IPS-18c (cell line): ENCODE results near the gene RXRB.
A peak's percentile ranks its signal among the peaks of the same experiment; 100 is the strongest.

Experiments
- H3K4me3 ChIP-seq: 2 replicates; pipeline ENCODE4 v1.7.0; 2013; ENCODE audit warnings: low read depth, mild to moderate bottlenecking, low read length, moderate library complexity; ENCODE audit not compliant: insufficient read depth
- H3K9me3 ChIP-seq: one replicate; pipeline ENCODE4 v1.6.1; 2013; ENCODE audit warnings: mild to moderate bottlenecking, low read length, moderate library complexity; ENCODE audit not compliant: control insufficient read depth, insufficient read depth

The RXRB gene

GRCh38 chr6:33171880-33172687 is 28.4 kb downstream of the RXRB start:
- no peak overlapping the region for H3K4me3 ChIP-seq
- H3K9me3 ChIP-seq: no peaks in the 10 kb centered on the region

- H3K4me3 ChIP-seq: no peak overlapping the region
Observed at GRCh38 chr6:33171016-33171879, 29.2 kb downstream of the RXRB start.

GRCh38 chr6:33170176-33171015 is 30.1 kb downstream of the RXRB start:
- Histone ChIP-seq H3K9me3 (no peaks in the 10 kb centered on the region), H3K4me3 (no peak overlapping the region)

More at GRCh38 chr6:33171016-33171879, 29.2 kb downstream of the RXRB start:
- no peaks in the 10 kb centered on the region for H3K9me3 ChIP-seq

GRCh38 chr6:33169291-33170175 is 30.9 kb downstream of the RXRB start:
- Histone ChIP-seq H3K4me3 (no peak overlapping the region), H3K9me3 (no peaks in the 10 kb centered on the region)

- Histone ChIP-seq H3K9me3 (no peaks in the 10 kb centered on the region), H3K4me3 (no peak overlapping the region)
Observed at GRCh38 chr6:33168639-33169038, 31.8 kb downstream of the RXRB start.

GRCh38 chr6:33168284-33168601 is 32.2 kb downstream of the RXRB start:
- no peak overlapping the region for H3K4me3 ChIP-seq
- no peaks in the 10 kb centered on the region for H3K9me3 ChIP-seq

GRCh38 chr6:33167374-33168283 is 32.8 kb downstream of the RXRB start:
- H3K4me3 ChIP-seq: no peak overlapping the region
- H3K9me3 ChIP-seq: no peaks in the 10 kb centered on the region

GRCh38 chr6:33166811-33167210 is 33.7 kb downstream of the RXRB start:
- Histone ChIP-seq H3K4me3 (no peak overlapping the region), H3K9me3 (no peaks in the 10 kb centered on the region)

- H3K4me3 ChIP-seq: no peak overlapping the region
- no peaks in the 10 kb centered on the region for H3K9me3 ChIP-seq
Observed at GRCh38 chr6:33166363-33166762, 34.1 kb downstream of the RXRB start.

- no peaks in the 10 kb centered on the region for H3K9me3 ChIP-seq
- H3K4me3 ChIP-seq: no peak overlapping the region
Observed at GRCh38 chr6:33165581-33166258, 34.7 kb downstream of the RXRB start.

- no peaks in the 10 kb centered on the region for H3K9me3 ChIP-seq
Observed at GRCh38 chr6:33164665-33165373, 35.6 kb downstream of the RXRB start.

GRCh38 chr6:33164176-33164575 is 36.3 kb downstream of the RXRB start:
- Histone ChIP-seq H3K4me3 (no peak overlapping the region), H3K9me3 (no peaks in the 10 kb centered on the region)

More at GRCh38 chr6:33164665-33165373, 35.6 kb downstream of the RXRB start:
- H3K4me3 ChIP-seq: no peak overlapping the region

- Histone ChIP-seq H3K4me3 (no peak overlapping the region), H3K9me3 (no peaks in the 10 kb centered on the region)
Observed at GRCh38 chr6:33163540-33163939, 36.9 kb downstream of the RXRB start.

GRCh38 chr6:33161354-33162331 is 38.8 kb downstream of the RXRB start:
- Histone ChIP-seq H3K4me3 (peak overlapping the region; percentile 60), H3K9me3 (no peaks in the 10 kb centered on the region)
